GM18498 (cell line): ENCODE measurements around the gene APOL4.
"Not testable (repeated sequence)": the region's sequence is repeated elsewhere in the genome, so short reads cannot be mapped to it uniquely, and the experiment has no call there.

Experiments used
- ATAC-seq: cut with Tn5 transposase; IDR thresholded peaks from one replicate; pipeline ENCODE4 v1.9.1; 2021; ENCODE audit warnings: mild to moderate bottlenecking, moderate library complexity; ENCODE audit not compliant: unreplicated experiment

APOL4 gene

GRCh38 chr22:36232715-36233401 lies 31.2 kb upstream of the APOL4 start:
- ATAC-seq = no peak

GRCh38 chr22:36231051-36231450 lies 29.4 kb upstream of the APOL4 start:
- ATAC-seq = not testable (repeated sequence)

GRCh38 chr22:36229649-36230048 lies 28.0 kb upstream of the APOL4 start:
- ATAC-seq = not testable (repeated sequence)

GRCh38 chr22:36228944-36229343 lies 27.3 kb upstream of the APOL4 start:
- no peak for ATAC-seq

- not testable (repeated sequence) for ATAC-seq
Observed at GRCh38 chr22:36228369-36228768, 26.8 kb upstream of the APOL4 start.

GRCh38 chr22:36227806-36228205 lies 26.2 kb upstream of the APOL4 start:
- ATAC-seq = no peak

GRCh38 chr22:36227396-36227795 lies 25.8 kb upstream of the APOL4 start:
- no peak for ATAC-seq

- no peak for ATAC-seq
Observed at GRCh38 chr22:36226189-36226588, 24.6 kb upstream of the APOL4 start.

GRCh38 chr22:36225333-36225922 lies 23.8 kb upstream of the APOL4 start:
- no peak for ATAC-seq

GRCh38 chr22:36224245-36224644 lies 22.6 kb upstream of the APOL4 start:
- ATAC-seq = no peak

GRCh38 chr22:36223504-36223903 lies 21.9 kb upstream of the APOL4 start:
- ATAC-seq = no peak

GRCh38 chr22:36222887-36223450 lies 21.4 kb upstream of the APOL4 start:
- ATAC-seq = no peak

GRCh38 chr22:36221799-36222751 lies 20.5 kb upstream of the APOL4 start:
- no peak for ATAC-seq

- ATAC-seq = no peak
Observed at GRCh38 chr22:36220451-36220921, 18.9 kb upstream of the APOL4 start.

GRCh38 chr22:36218648-36219193 lies 17.1 kb upstream of the APOL4 start:
- ATAC-seq = no peak

GRCh38 chr22:36215981-36216380 lies 14.4 kb upstream of the APOL4 start:
- no peak for ATAC-seq

GRCh38 chr22:36213586-36213985 lies 12.0 kb upstream of the APOL4 start:
- ATAC-seq = no peak

- ATAC-seq = no peak
Observed at GRCh38 chr22:36212901-36213300, 11.3 kb upstream of the APOL4 start.

- ATAC-seq = no peak
Observed at GRCh38 chr22:36211237-36211861, 9.7 kb upstream of the APOL4 start.

GRCh38 chr22:36210224-36210623 lies 8.6 kb upstream of the APOL4 start:
- no peak for ATAC-seq
